NT2/D1 (cell line): ENCODE results near the gene MECR.

Source experiments
- SUZ12 ChIP-seq: IDR thresholded peaks from 2 replicates; pipeline ENCODE4 v1.6.1; 2011; ENCODE audit not compliant: insufficient read length, insufficient read depth; ENCODE audit errors: extremely low read depth
- YY1 ChIP-seq: IDR thresholded peaks from 2 replicates; pipeline ENCODE4 v1.6.1; 2011; ENCODE audit not compliant: insufficient read length, insufficient read depth
- ZNF274 ChIP-seq: IDR thresholded peaks from 2 replicates; pipeline ENCODE4 v1.6.1; 2011; ENCODE audit warnings: mild to moderate bottlenecking, low read depth, low read length

DNA sequence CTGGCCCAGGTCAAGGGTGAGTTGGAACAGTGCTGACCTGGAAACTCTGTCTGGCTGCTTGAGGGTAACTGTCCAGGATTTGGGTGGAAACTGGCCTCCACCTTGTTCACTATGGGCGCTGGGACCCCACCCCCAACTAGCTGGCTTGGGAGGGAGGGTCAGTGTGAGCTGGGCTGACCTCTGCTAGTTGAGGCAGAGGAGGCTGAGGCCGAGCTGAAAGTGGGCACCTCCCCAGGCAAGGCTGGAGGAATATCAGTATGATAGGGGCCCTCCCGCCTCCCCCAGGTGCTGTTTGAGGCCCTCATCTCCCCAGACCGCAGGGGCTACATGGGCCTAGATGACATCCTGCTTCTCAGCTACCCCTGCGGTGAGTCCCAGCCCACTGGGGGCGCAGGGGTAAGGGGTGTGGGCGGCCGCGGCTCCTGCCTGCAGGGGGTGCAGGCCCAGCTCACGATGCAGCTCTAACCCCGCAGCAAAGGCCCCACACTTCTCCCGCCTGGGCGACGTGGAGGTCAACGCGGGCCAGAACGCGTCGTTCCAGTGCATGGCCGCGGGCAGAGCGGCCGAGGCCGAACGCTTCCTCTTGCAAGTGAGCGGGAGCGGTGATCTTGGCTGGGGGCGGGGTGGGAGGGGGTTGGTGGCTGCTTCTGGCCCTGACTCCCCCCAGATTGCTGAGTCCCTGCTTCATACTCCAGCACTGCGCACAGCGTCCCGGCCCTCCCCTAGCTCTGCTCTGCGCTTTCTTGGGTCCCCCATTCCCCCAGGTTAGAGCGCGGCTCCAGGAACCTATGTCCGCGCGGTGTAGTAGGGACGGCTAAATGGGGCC, 28.5 kb upstream of the MECR start:
- TF ChIP-seq YY1 (no peak), SUZ12 (no peak), ZNF274 (no peak)
